SU-DHL-6 (cell line): Measurements from ENCODE around the gene CYP19A1.

Source experiments
- H2AFZ ChIP-seq: fragments of 200-600 bp; sonication (generic); 2 replicates; pipeline ENCODE4 v1.6.1; 2014; ENCODE audit warnings: low read depth, mild to moderate bottlenecking, moderate library complexity, mixed read lengths, antibody characterized with exemption, low read length; ENCODE audit not compliant: severe bottlenecking
- H3F3A ChIP-seq: fragments of 200-600 bp; shearing (Covaris generic); 2 replicates; pipeline ENCODE4 v1.6.0; 2016; ENCODE audit warnings: antibody characterized with exemption, mild to moderate bottlenecking; ENCODE audit not compliant: insufficient read depth
- H3K27ac ChIP-seq: fragments of 200-600 bp; sonication (generic); 2 replicates; pipeline ENCODE4 v1.5.1; 2016; ENCODE audit warnings: low read depth, mild to moderate bottlenecking, low read length, moderate library complexity, mixed read lengths
- H3K27me3 ChIP-seq: fragments of 200-600 bp; sonication (generic), shearing (Covaris generic); 2 replicates; pipeline ENCODE4 v1.6.0; 2014; ENCODE audit warnings: mild to moderate bottlenecking, low read length
- H3K36me3 ChIP-seq: fragments of 200-600 bp; sonication (generic); 2 replicates; pipeline ENCODE4 v1.6.1; 2014; ENCODE audit warnings: mild to moderate bottlenecking, low read length, mixed read lengths
- H3K4me2 ChIP-seq: fragments of 300-600, 200-600 bp; shearing (Covaris generic), sonication (generic); 2 replicates; pipeline ENCODE4 v1.6.0; 2014; ENCODE audit warnings: low read length, low read depth, mild to moderate bottlenecking; ENCODE audit not compliant: poor library complexity, severe bottlenecking
- H3K4me3 ChIP-seq: fragments of 200-600 bp; sonication (generic); 2 replicates; pipeline ENCODE4 v1.5.1; 2014; ENCODE audit warnings: antibody characterized with exemption, low read length, mild to moderate bottlenecking, mixed read lengths; ENCODE audit not compliant: insufficient read depth, poor library complexity, severe bottlenecking
- H3K79me2 ChIP-seq: fragments of 200-600 bp; sonication (generic); 2 replicates; pipeline ENCODE4 v1.6.1; 2014; ENCODE audit warnings: mild to moderate bottlenecking, low read length, moderate library complexity; ENCODE audit not compliant: insufficient read depth
- H3K9ac ChIP-seq: fragments of 200-600 bp; sonication (generic); 2 replicates; pipeline ENCODE4 v1.7.0; 2014; ENCODE audit warnings: mild to moderate bottlenecking, low read length
- H3K9me2 ChIP-seq: fragments of 200-600 bp; sonication (generic); replicated peaks from 2 replicates; pipeline ENCODE4 v1.6.1; 2014; ENCODE audit warnings: low read length; ENCODE audit not compliant: insufficient read depth
- H3K9me3 ChIP-seq: fragments of 200-600 bp; sonication (generic); 2 replicates; pipeline ENCODE4 v1.6.1; 2014; ENCODE audit warnings: low read length, mixed read lengths; ENCODE audit not compliant: insufficient read depth
- H4K20me1 ChIP-seq: fragments of 200-600 bp; sonication (generic); 2 replicates; pipeline ENCODE4 v1.6.1; 2014; ENCODE audit warnings: low read depth, mild to moderate bottlenecking, antibody characterized with exemption, low read length, moderate library complexity, mixed read lengths
- CTCF ChIP-seq: fragments of 200-600 bp; sonication (generic); IDR thresholded peaks from one replicate; pipeline ENCODE4 v1.5.1; 2017; ENCODE audit warnings: antibody characterized with exemption, mild to moderate bottlenecking, low read length, moderate library complexity; ENCODE audit not compliant: insufficient read depth, poor library complexity, severe bottlenecking
- EZH2phosphoT487 ChIP-seq: fragments of 200-600 bp; sonication (generic), shearing (Covaris generic); conservative IDR thresholded peaks from 2 replicates; pipeline ENCODE4 v1.6.1; 2018; ENCODE audit warnings: mild to moderate bottlenecking, antibody characterized with exemption, low read length, moderate library complexity, mixed read lengths

CYP19A1 gene

GRCh38 chr15:51325167-51325566 is 13.2 kb downstream of the CYP19A1 start:
- Histone ChIP-seq H2AFZ (no peak overlapping the region), H3K27ac (no peak overlapping the region), H3K9ac (no peak overlapping the region), H3K9me2 (no peaks in the 10 kb centered on the region), H3K4me3 (no peak overlapping the region), H3K27me3 (no peaks in the 10 kb centered on the region), H3K79me2 (no peaks in the 10 kb centered on the region), H4K20me1 (no peaks in the 10 kb centered on the region), H3K36me3 (no peaks in the 10 kb centered on the region), H3F3A (no peaks in the 10 kb centered on the region), H3K4me2 (no peak overlapping the region), H3K9me3 (no peaks in the 10 kb centered on the region)
- TF ChIP-seq CTCF (no peak), EZH2phosphoT487 (no peak)

GRCh38 chr15:51323749-51324148 is 14.6 kb downstream of the CYP19A1 start:
- Histone ChIP-seq H2AFZ (no peak overlapping the region), H3K27me3 (no peaks in the 10 kb centered on the region), H3K4me3 (no peak overlapping the region), H3K36me3 (no peaks in the 10 kb centered on the region), H4K20me1 (no peaks in the 10 kb centered on the region), H3K9ac (no peak overlapping the region), H3F3A (no peaks in the 10 kb centered on the region), H3K79me2 (no peaks in the 10 kb centered on the region), H3K9me3 (no peaks in the 10 kb centered on the region), H3K9me2 (no peaks in the 10 kb centered on the region), H3K27ac (no peak overlapping the region), H3K4me2 (no peak overlapping the region)
- TF ChIP-seq EZH2phosphoT487 (no peak), CTCF (no peak)

- Histone ChIP-seq H3K4me2 (no peak overlapping the region), H3K9me2 (no peaks in the 10 kb centered on the region), H2AFZ (no peak overlapping the region), H3K9ac (no peak overlapping the region), H4K20me1 (no peaks in the 10 kb centered on the region), H3K79me2 (no peaks in the 10 kb centered on the region), H3K27ac (no peak overlapping the region), H3K36me3 (no peaks in the 10 kb centered on the region), H3K9me3 (no peaks in the 10 kb centered on the region), H3K4me3 (no peak overlapping the region), H3K27me3 (no peaks in the 10 kb centered on the region), H3F3A (no peaks in the 10 kb centered on the region)
- TF ChIP-seq CTCF = no peak
- no peak for TF ChIP-seq EZH2phosphoT487
Measured at GRCh38 chr15:51322621-51323296, 15.6 kb downstream of the CYP19A1 start.
